Loucy (cell line): ENCODE measurements around the gene IGF2BP3.

Experiments
- EZH2phosphoT487 ChIP-seq: fragments of 200-600 bp; IDR thresholded peaks from 2 replicates; pipeline ENCODE4 v1.6.1; 2018; ENCODE audit warnings: antibody characterized with exemption, mild to moderate bottlenecking, moderate library complexity, borderline replicate concordance
- TF ChIP-seq, protein P1 (sequence below): fragments of 200-600 bp; sonication (generic); conservative IDR thresholded peaks from 2 replicates; pipeline ENCODE4 v1.5.1; 2014; ENCODE audit warnings: mild to moderate bottlenecking, antibody characterized with exemption, low read length

- TF ChIP-seq, protein P1, sequence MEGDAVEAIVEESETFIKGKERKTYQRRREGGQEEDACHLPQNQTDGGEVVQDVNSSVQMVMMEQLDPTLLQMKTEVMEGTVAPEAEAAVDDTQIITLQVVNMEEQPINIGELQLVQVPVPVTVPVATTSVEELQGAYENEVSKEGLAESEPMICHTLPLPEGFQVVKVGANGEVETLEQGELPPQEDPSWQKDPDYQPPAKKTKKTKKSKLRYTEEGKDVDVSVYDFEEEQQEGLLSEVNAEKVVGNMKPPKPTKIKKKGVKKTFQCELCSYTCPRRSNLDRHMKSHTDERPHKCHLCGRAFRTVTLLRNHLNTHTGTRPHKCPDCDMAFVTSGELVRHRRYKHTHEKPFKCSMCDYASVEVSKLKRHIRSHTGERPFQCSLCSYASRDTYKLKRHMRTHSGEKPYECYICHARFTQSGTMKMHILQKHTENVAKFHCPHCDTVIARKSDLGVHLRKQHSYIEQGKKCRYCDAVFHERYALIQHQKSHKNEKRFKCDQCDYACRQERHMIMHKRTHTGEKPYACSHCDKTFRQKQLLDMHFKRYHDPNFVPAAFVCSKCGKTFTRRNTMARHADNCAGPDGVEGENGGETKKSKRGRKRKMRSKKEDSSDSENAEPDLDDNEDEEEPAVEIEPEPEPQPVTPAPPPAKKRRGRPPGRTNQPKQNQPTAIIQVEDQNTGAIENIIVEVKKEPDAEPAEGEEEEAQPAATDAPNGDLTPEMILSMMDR, result no peak
- TF ChIP-seq EZH2phosphoT487, result no peak
These were observed 93.2 kb downstream of the IGF2BP3 start for GRCh38 chr7:23377134-23377533.
